Measurements from ENCODE around the gene SF3A2. TPM values are rescaled to one million over a fixed set of nuclear protein-coding genes. Genes with fewer than 3 reads are reported as not detected.

The SF3A2 gene
- total RNA-seq, 4 donors from 2014 or later = 21.4 to 84.0 (median 51.8) TPM

DNA sequence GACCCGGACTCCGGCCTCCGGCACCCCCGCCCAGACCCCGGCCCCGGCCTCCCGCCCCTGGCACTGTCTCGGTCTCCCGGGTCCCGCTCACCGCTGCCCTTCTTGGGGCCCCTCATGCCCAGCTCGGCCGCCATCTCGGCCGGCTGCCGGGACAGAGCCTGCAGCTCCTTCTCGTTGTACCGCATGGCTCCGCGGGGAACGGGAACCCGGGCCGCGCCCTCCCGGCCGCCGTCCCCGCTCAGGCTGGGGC, 635 bp upstream of the SF3A2 start:
- peak overlapping the region; percentile 93 to 99 (median 98) for H3K27ac ChIP-seq
- peak overlapping the region; percentile 72 to 95 (median 92) for H3K4me3 ChIP-seq
- DNase-seq (ENCODE audit: low spot score in 2 of 2) = no peak
- TF ChIP-seq POLR2A (IDR thresholded peaks at IDR 0.05) (no peak), CTCF (IDR thresholded peaks at IDR 0.05) (no peak), EP300 (IDR thresholded peaks at IDR 0.05) (no peak)
- H3K9me3 ChIP-seq = no peaks in the 10 kb centered on the region
- 0% methylated on average over 13 of the region's 28 CpGs; no CpG with 5 or more reads in 1 of the 2 donors for WGBS, 2 donors
- peaks cover 0 to 83% (median 54%) of the 10 kb centered on the region in 4 donors for H3K4me1 ChIP-seq
- peaks cover 0 to 30% (median 0%) of the 10 kb centered on the region in 3 donors for H3K36me3 ChIP-seq
- no peaks in the 10 kb centered on the region for H3K27me3 ChIP-seq

DNA sequence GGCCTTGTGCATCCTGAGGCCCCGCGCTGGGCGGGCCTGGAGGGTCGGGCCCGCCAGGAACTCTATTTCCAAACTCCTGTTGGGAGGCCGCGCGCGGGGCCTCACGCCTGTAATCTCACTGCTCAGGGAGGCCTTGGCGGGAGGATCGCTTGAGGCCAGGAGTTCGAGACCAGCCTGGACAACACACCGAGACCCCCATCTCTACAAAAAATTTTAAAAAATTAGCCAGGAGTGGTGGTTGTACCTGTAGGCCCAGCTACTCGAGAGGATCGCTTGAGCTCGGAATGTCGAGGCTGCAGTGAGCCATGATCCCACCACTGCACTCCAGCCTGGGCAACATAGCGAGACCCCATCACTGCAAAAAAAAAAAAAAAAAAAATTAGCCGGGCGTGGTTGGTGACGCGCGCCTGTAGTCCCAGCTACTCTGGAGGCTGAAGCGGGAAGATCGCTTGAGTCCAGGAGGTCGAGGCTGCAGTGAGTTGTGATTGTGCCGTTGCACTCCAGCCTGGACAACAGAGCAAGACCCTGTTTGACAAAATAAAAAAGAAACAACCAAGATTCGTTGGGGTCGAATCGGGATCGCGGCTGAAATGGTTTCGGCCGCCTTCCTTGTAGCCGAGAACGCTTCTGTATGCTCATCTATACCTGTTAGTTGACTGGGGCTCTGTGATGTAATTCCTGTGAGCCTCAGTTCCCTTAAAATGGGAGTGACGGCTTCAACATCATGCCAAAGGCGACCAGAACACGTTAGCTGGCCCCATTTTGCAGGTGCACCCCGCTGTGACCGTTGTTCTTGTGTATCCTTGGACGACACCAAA, 636 bp downstream of the SF3A2 start:
- DNase-seq (ENCODE audit: low spot score in 2 of 2) = no peak
- H3K27ac ChIP-seq = peak overlapping the region; percentile 93 to 99 (median 98)
- no peaks in the 10 kb centered on the region for H3K27me3 ChIP-seq
- H3K36me3 ChIP-seq = peaks cover 0 to 19% (median 0%) of the 10 kb centered on the region in 3 donors
- H3K4me1 ChIP-seq = peaks cover 0 to 83% (median 65%) of the 10 kb centered on the region in 4 donors
- 45 to 59% methylated on average over 30 to 38 of the region's 43 CpGs for WGBS, 2 donors
- TF ChIP-seq EP300 (IDR thresholded peaks at IDR 0.05) (no peak), POLR2A (IDR thresholded peaks at IDR 0.05) (no peak), CTCF (IDR thresholded peaks at IDR 0.05) (no peak)
- peak overlapping the region; percentile 72 to 95 (median 92) for H3K4me3 ChIP-seq
- H3K9me3 ChIP-seq = no peaks in the 10 kb centered on the region

GRCh38 chr19:2237869-2238153, 1.2 kb downstream of the SF3A2 start:
- TF ChIP-seq EP300 (IDR thresholded peaks at IDR 0.05) = no peak
- TF ChIP-seq POLR2A (IDR thresholded peaks at IDR 0.05) = no peak
- TF ChIP-seq CTCF (IDR thresholded peaks at IDR 0.05) = no peak
- Histone ChIP-seq H3K4me1 (peaks cover 0 to 83% (median 66%) of the 10 kb centered on the region in 4 donors), H3K9me3 (no peaks in the 10 kb centered on the region), H3K27me3 (no peaks in the 10 kb centered on the region), H3K36me3 (peaks cover 0 to 15% (median 0%) of the 10 kb centered on the region in 3 donors), H3K4me3 (peak overlapping the region in 3 of 4 donors; percentile 90 to 95 (median 94)), H3K27ac (peak overlapping the region in 2 of 4 donors; percentile 98 to 99)
- DNase-seq (ENCODE audit: low spot score in 2 of 2) = no peak
- WGBS, 2 donors = 77 to 82% methylated on average over 6 of the region's 6 CpGs

DNA sequence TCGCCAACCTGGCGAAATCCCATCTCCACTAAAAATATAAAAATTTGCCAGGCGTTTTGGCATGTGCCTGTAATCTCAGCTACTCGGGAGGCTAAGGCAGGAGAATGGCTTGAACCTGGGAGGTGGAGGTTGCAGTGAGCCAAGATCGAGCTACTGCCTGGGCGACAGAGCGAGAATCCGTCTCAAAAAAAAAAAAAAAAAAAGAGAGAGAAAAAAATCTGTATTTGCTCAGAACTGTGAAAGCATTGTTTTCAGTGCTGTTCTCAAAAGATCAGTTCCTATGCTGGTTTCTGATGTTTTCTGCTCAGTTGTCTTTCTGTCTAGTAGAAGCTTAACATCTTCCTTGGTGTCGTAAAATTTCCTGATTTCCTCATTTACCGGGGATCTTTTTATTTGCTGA, 2.5 kb downstream of the SF3A2 start:
- Histone ChIP-seq H3K4me3 (peak overlapping the region in 2 of 4 donors; percentile 16 to 37), H3K36me3 (peaks cover 0 to 15% (median 3%) of the 10 kb centered on the region in 3 donors), H3K4me1 (peaks cover 0 to 82% (median 62%) of the 10 kb centered on the region in 4 donors), H3K27ac (peak overlapping the region in 2 of 4 donors; percentile 80 to 90), H3K9me3 (no peaks in the 10 kb centered on the region), H3K27me3 (no peaks in the 10 kb centered on the region)
- WGBS, 2 donors = 53 to 61% methylated on average over 10 of the region's 10 CpGs
- TF ChIP-seq EP300 (IDR thresholded peaks at IDR 0.05) (no peak), POLR2A (IDR thresholded peaks at IDR 0.05) (no peak), CTCF (IDR thresholded peaks at IDR 0.05) (no peak)
- DNase-seq (ENCODE audit: low spot score in 2 of 2) = no peak
